Measurements from ENCODE around the gene KNL1. TPM values are rescaled to one million over a fixed set of nuclear protein-coding genes. Genes with fewer than 3 reads are reported as not detected.
A peak's percentile ranks its signal among the peaks of the same experiment; 100 is the strongest.

KNL1 gene
- total RNA-seq, 2 donors from 2014 or later, result 25.0 to 39.1 TPM

GRCh38 chr15:40595773-40596172 lies 1.7 kb downstream of the KNL1 start:
- Mint-ChIP-seq H3K27ac (no peak overlapping the region), H3K36me3 (ENCODE audit: low read depth) (peaks cover 10% of the 10 kb centered on the region), H3K9me3 (no peaks in the 10 kb centered on the region), H3K4me1 (peaks cover 10% of the 10 kb centered on the region), H3K27me3 (no peaks in the 10 kb centered on the region), H3K4me3 (peak overlapping the region; percentile 90)
- ATAC-seq (replicated peaks), result no peak

GRCh38 chr15:40597024-40597423 lies 3.0 kb downstream of the KNL1 start:
- Mint-ChIP-seq H3K27ac (no peak overlapping the region), H3K4me1 (peaks cover 10% of the 10 kb centered on the region), H3K36me3 (ENCODE audit: low read depth) (peaks cover 10% of the 10 kb centered on the region), H3K27me3 (no peaks in the 10 kb centered on the region), H3K9me3 (no peaks in the 10 kb centered on the region), H3K4me3 (no peak overlapping the region)
- ATAC-seq (replicated peaks), result no peak

- peaks cover 10% of the 10 kb centered on the region for H3K4me1 Mint-ChIP-seq
- H3K4me3 Mint-ChIP-seq, result no peak overlapping the region
- no peak overlapping the region for H3K27ac Mint-ChIP-seq
- peaks cover 10% of the 10 kb centered on the region for H3K36me3 Mint-ChIP-seq (ENCODE audit: low read depth)
- ATAC-seq (replicated peaks), result no peak
- H3K9me3 Mint-ChIP-seq, result no peaks in the 10 kb centered on the region
- H3K27me3 Mint-ChIP-seq, result no peaks in the 10 kb centered on the region
Observed at GRCh38 chr15:40598126-40598525, 4.1 kb downstream of the KNL1 start.

GRCh38 chr15:40598672-40599071 lies 4.6 kb downstream of the KNL1 start:
- H3K4me3 Mint-ChIP-seq, result no peak overlapping the region
- H3K27me3 Mint-ChIP-seq, result no peaks in the 10 kb centered on the region
- H3K36me3 Mint-ChIP-seq (ENCODE audit: low read depth), result peaks cover 5% of the 10 kb centered on the region
- no peak overlapping the region for H3K27ac Mint-ChIP-seq
- peaks cover 8% of the 10 kb centered on the region for H3K4me1 Mint-ChIP-seq
- H3K9me3 Mint-ChIP-seq, result no peaks in the 10 kb centered on the region
- no peak for ATAC-seq (replicated peaks)

- ATAC-seq (replicated peaks), result no peak
- Mint-ChIP-seq H3K4me1 (no peaks in the 10 kb centered on the region), H3K9me3 (no peaks in the 10 kb centered on the region), H3K27me3 (no peaks in the 10 kb centered on the region), H3K36me3 (ENCODE audit: low read depth) (no peaks in the 10 kb centered on the region), H3K27ac (no peak overlapping the region), H3K4me3 (no peak overlapping the region)
Observed at GRCh38 chr15:40600956-40601355, 6.9 kb downstream of the KNL1 start.

GRCh38 chr15:40603935-40604334 lies 9.9 kb downstream of the KNL1 start:
- Mint-ChIP-seq H3K4me1 (no peaks in the 10 kb centered on the region), H3K27ac (no peak overlapping the region), H3K27me3 (no peaks in the 10 kb centered on the region), H3K36me3 (ENCODE audit: low read depth) (no peaks in the 10 kb centered on the region), H3K4me3 (no peak overlapping the region), H3K9me3 (no peaks in the 10 kb centered on the region)
- ATAC-seq (replicated peaks), result no peak

- no peak overlapping the region for H3K4me3 Mint-ChIP-seq
- no peaks in the 10 kb centered on the region for H3K4me1 Mint-ChIP-seq
- no peaks in the 10 kb centered on the region for H3K9me3 Mint-ChIP-seq
- no peak for ATAC-seq (replicated peaks)
- H3K36me3 Mint-ChIP-seq (ENCODE audit: low read depth), result peaks cover 4% of the 10 kb centered on the region
- no peak overlapping the region for H3K27ac Mint-ChIP-seq
- H3K27me3 Mint-ChIP-seq, result no peaks in the 10 kb centered on the region
Observed at GRCh38 chr15:40613080-40613479, 19.0 kb downstream of the KNL1 start.

GRCh38 chr15:40618023-40618422 lies 24.0 kb downstream of the KNL1 start:
- no peaks in the 10 kb centered on the region for H3K27me3 Mint-ChIP-seq
- no peaks in the 10 kb centered on the region for H3K9me3 Mint-ChIP-seq
- no peak for ATAC-seq (replicated peaks)
- H3K27ac Mint-ChIP-seq, result no peak overlapping the region
- H3K36me3 Mint-ChIP-seq (ENCODE audit: low read depth), result peaks cover 11% of the 10 kb centered on the region
- H3K4me1 Mint-ChIP-seq, result no peaks in the 10 kb centered on the region
- H3K4me3 Mint-ChIP-seq, result no peak overlapping the region

GRCh38 chr15:40618906-40619305 lies 24.9 kb downstream of the KNL1 start:
- H3K27me3 Mint-ChIP-seq, result no peaks in the 10 kb centered on the region
- no peak overlapping the region for H3K4me3 Mint-ChIP-seq
- no peak for ATAC-seq (replicated peaks)
- no peaks in the 10 kb centered on the region for H3K4me1 Mint-ChIP-seq
- H3K27ac Mint-ChIP-seq, result no peak overlapping the region
- H3K36me3 Mint-ChIP-seq (ENCODE audit: low read depth), result peaks cover 11% of the 10 kb centered on the region
- no peaks in the 10 kb centered on the region for H3K9me3 Mint-ChIP-seq

- Mint-ChIP-seq H3K4me3 (no peak overlapping the region), H3K36me3 (ENCODE audit: low read depth) (peaks cover 11% of the 10 kb centered on the region), H3K4me1 (no peaks in the 10 kb centered on the region), H3K9me3 (no peaks in the 10 kb centered on the region), H3K27ac (no peak overlapping the region), H3K27me3 (no peaks in the 10 kb centered on the region)
- no peak for ATAC-seq (replicated peaks)
Observed at GRCh38 chr15:40623361-40623760, 29.3 kb downstream of the KNL1 start.

GRCh38 chr15:40630313-40630712 lies 36.3 kb downstream of the KNL1 start:
- Mint-ChIP-seq H3K4me3 (no peak overlapping the region), H3K9me3 (no peaks in the 10 kb centered on the region), H3K27ac (no peak overlapping the region), H3K27me3 (no peaks in the 10 kb centered on the region), H3K36me3 (ENCODE audit: low read depth) (peaks cover 12% of the 10 kb centered on the region), H3K4me1 (no peaks in the 10 kb centered on the region)
- ATAC-seq (replicated peaks), result no peak

- no peaks in the 10 kb centered on the region for H3K27me3 Mint-ChIP-seq
- H3K4me3 Mint-ChIP-seq, result no peak overlapping the region
- no peaks in the 10 kb centered on the region for H3K9me3 Mint-ChIP-seq
- H3K4me1 Mint-ChIP-seq, result no peaks in the 10 kb centered on the region
- H3K36me3 Mint-ChIP-seq (ENCODE audit: low read depth), result peaks cover 12% of the 10 kb centered on the region
- H3K27ac Mint-ChIP-seq, result no peak overlapping the region
- no peak for ATAC-seq (replicated peaks)
Observed at GRCh38 chr15:40633178-40633577, 39.1 kb downstream of the KNL1 start.

GRCh38 chr15:40637221-40637745 lies 43.2 kb downstream of the KNL1 start:
- no peak for ATAC-seq (replicated peaks)
- Mint-ChIP-seq H3K27me3 (no peaks in the 10 kb centered on the region), H3K4me1 (no peaks in the 10 kb centered on the region), H3K4me3 (no peak overlapping the region), H3K9me3 (no peaks in the 10 kb centered on the region), H3K27ac (no peak overlapping the region), H3K36me3 (ENCODE audit: low read depth) (peaks cover 6% of the 10 kb centered on the region)

- Mint-ChIP-seq H3K27me3 (no peaks in the 10 kb centered on the region), H3K36me3 (ENCODE audit: low read depth) (peaks cover 6% of the 10 kb centered on the region), H3K4me1 (no peaks in the 10 kb centered on the region), H3K9me3 (no peaks in the 10 kb centered on the region), H3K27ac (no peak overlapping the region), H3K4me3 (no peak overlapping the region)
- no peak for ATAC-seq (replicated peaks)
Observed at GRCh38 chr15:40639677-40640076, 45.6 kb downstream of the KNL1 start.

- Mint-ChIP-seq H3K4me1 (no peaks in the 10 kb centered on the region), H3K27me3 (no peaks in the 10 kb centered on the region), H3K36me3 (ENCODE audit: low read depth) (no peaks in the 10 kb centered on the region), H3K4me3 (no peak overlapping the region), H3K9me3 (no peaks in the 10 kb centered on the region), H3K27ac (no peak overlapping the region)
- no peak for ATAC-seq (replicated peaks)
Observed at GRCh38 chr15:40647523-40647922, 53.5 kb downstream of the KNL1 start.

- ATAC-seq (replicated peaks), result no peak
- Mint-ChIP-seq H3K4me3 (no peak overlapping the region), H3K36me3 (ENCODE audit: low read depth) (no peaks in the 10 kb centered on the region), H3K27ac (no peak overlapping the region), H3K9me3 (no peaks in the 10 kb centered on the region), H3K4me1 (no peaks in the 10 kb centered on the region), H3K27me3 (no peaks in the 10 kb centered on the region)
Observed at GRCh38 chr15:40650479-40650878, 56.4 kb downstream of the KNL1 start.

All from activated T-helper 17 cell treated with anti-CD3 and anti-CD28 coated beads, Interleukin-2, amount 50 U/mL, for 72 hours (primary cell).